ENCODE data around the gene RYR3.

Gene RYR3

GRCh38 chr15:33851079-33851478, 540.3 kb downstream of the RYR3 start:
- DNase-seq = no peak

- no peak for DNase-seq
Observed at GRCh38 chr15:33852094-33852493, 541.3 kb downstream of the RYR3 start.

- no peak for DNase-seq
Observed at GRCh38 chr15:33852570-33852969, 541.8 kb downstream of the RYR3 start.

- DNase-seq = no peak
Observed at GRCh38 chr15:33857726-33858125, 547.0 kb downstream of the RYR3 start.

- no peak for DNase-seq
Observed at GRCh38 chr15:33858836-33859235, 548.1 kb downstream of the RYR3 start.

- no peak for DNase-seq
Observed at GRCh38 chr15:33859992-33860545, 549.3 kb downstream of the RYR3 start.

GRCh38 chr15:33860754-33861153, 550.0 kb downstream of the RYR3 start:
- no peak for DNase-seq

- no peak for DNase-seq
Observed at GRCh38 chr15:33864360-33865075, 553.8 kb downstream of the RYR3 start.

GRCh38 chr15:33865416-33865815, 554.6 kb downstream of the RYR3 start:
- no peak for DNase-seq

GRCh38 chr15:33866101-33866737, 555.5 kb downstream of the RYR3 start:
- no peak for DNase-seq

- no peak for DNase-seq
Observed at GRCh38 chr15:33871980-33872379, 561.2 kb downstream of the RYR3 start.

GRCh38 chr15:33872416-33873106, 561.8 kb downstream of the RYR3 start:
- no peak for DNase-seq

GRCh38 chr15:33874156-33874555, 563.4 kb downstream of the RYR3 start:
- no peak for DNase-seq

- DNase-seq = no peak
Observed at GRCh38 chr15:33882921-33883320, 572.2 kb downstream of the RYR3 start.

- no peak for DNase-seq
Observed at GRCh38 chr15:33888176-33888575, 577.4 kb downstream of the RYR3 start.

GRCh38 chr15:33894193-33894592, 583.4 kb downstream of the RYR3 start:
- no peak for DNase-seq

- DNase-seq = no peak
Observed at GRCh38 chr15:33902043-33902442, 591.3 kb downstream of the RYR3 start.

- DNase-seq = no peak
Observed at GRCh38 chr15:33903661-33904060, 592.9 kb downstream of the RYR3 start.

GRCh38 chr15:33907326-33907725, 596.6 kb downstream of the RYR3 start:
- DNase-seq = no peak

GRCh38 chr15:33908406-33908805, 597.6 kb downstream of the RYR3 start:
- DNase-seq = no peak

GRCh38 chr15:33910741-33911140, 600.0 kb downstream of the RYR3 start:
- no peak for DNase-seq

GRCh38 chr15:33912326-33912725, 601.6 kb downstream of the RYR3 start:
- DNase-seq = no peak

GRCh38 chr15:33913459-33913858, 602.7 kb downstream of the RYR3 start:
- DNase-seq = no peak
